Esophagus squamous epithelium (tissue), 4 donors: ENCODE measurements around the gene SYTL2.

Source experiments
- POLR2A ChIP-seq, 4 donors: fragments of 450-650 bp; IDR thresholded peaks; one replicate each; pipeline ENCODE4 v1.6.1; 2017; ENCODE audit warnings: antibody characterized with exemption in 4 of 4, mild to moderate bottlenecking in 4 of 4, moderate library complexity in 3 of 4
- TF ChIP-seq, protein P1 (sequence below), 6 experiments: fragments of 450-650 bp in 4 of 6; fragments of 200-600 bp in 2 of 6; sonication (generic) in 2 of 6; IDR thresholded peaks; one replicate each; pipeline ENCODE4 v1.5.1; 2016 to 2019; ENCODE audit warnings: antibody characterized with exemption in 6 of 6, mild to moderate bottlenecking in 4 of 6, moderate library complexity in 4 of 6

DNA sequence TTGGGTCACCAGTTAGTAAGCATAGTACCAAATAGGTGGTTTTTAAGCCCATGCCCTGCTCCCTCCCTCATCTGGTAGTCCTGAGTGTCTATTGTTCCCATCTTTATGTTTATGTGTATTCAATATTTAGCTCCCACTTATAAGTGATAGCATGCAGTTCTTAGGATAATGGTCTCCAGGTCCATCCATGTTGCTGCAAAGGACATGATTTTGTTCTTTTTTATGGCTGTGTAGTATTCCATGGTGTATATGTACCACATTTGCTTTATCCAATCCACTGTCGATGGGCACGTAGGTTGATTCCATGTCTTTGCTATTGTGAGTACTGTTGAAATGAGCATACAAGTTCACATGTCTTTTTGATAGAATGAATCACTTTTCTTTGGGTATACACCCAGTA is 18.2 kb upstream of the SYTL2 start:
- TF ChIP-seq POLR2A (IDR thresholded peaks at IDR 0.05), result no peak
- TF ChIP-seq, protein P1, sequence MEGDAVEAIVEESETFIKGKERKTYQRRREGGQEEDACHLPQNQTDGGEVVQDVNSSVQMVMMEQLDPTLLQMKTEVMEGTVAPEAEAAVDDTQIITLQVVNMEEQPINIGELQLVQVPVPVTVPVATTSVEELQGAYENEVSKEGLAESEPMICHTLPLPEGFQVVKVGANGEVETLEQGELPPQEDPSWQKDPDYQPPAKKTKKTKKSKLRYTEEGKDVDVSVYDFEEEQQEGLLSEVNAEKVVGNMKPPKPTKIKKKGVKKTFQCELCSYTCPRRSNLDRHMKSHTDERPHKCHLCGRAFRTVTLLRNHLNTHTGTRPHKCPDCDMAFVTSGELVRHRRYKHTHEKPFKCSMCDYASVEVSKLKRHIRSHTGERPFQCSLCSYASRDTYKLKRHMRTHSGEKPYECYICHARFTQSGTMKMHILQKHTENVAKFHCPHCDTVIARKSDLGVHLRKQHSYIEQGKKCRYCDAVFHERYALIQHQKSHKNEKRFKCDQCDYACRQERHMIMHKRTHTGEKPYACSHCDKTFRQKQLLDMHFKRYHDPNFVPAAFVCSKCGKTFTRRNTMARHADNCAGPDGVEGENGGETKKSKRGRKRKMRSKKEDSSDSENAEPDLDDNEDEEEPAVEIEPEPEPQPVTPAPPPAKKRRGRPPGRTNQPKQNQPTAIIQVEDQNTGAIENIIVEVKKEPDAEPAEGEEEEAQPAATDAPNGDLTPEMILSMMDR (IDR thresholded peaks at IDR 0.05), result no peak
